HepG2 (cell line): Measurements from ENCODE around the gene DNM3. TPM values are rescaled to one million over a fixed set of nuclear protein-coding genes. Genes with fewer than 3 reads are reported as not detected.

ENCODE experiments used
- ATAC-seq: fragments of 200-7000 bp; cut with Tn5 transposase; 3 replicates; pipeline ENCODE4 v1.9.1; 2020; ENCODE audit warnings: mild to moderate bottlenecking, moderate library complexity
- BruUV-seq: library from RNA; stranded (reverse); fragments of 400-500 nt; replicated peaks from 2 replicates; lab custom pipeline; 2021; lab: Mats Ljungman, UMichigan
- CTCF ChIA-PET: fragments of 300-600 bp; formaldehyde crosslinking; extraction: SDS; loops from one replicate; lab custom pipeline; 2021; ENCODE audit warnings: low total read pairs, inconsistent platforms, low intra/inter-chr PET ratio; lab: Yijun Ruan, JAX
- POLR2A ChIA-PET: fragments of 350-600 bp; sonication (Branson Sonifier 250); formaldehyde crosslinking; loops from one replicate; lab custom pipeline; 2020; ENCODE audit warnings: antibody characterized with exemption, inconsistent platforms; lab: Yijun Ruan, JAX
- DNase-seq: peaks from one replicate; pipeline ENCODE4 v3.0.0-alpha.2; 2015; ENCODE audit warnings: low spot score
- FAIRE-seq: peaks from 3 replicates; lab custom pipeline; 2011; peaks lifted over from hg19 to GRCh38; lab: Jason Lieb, UNC
- H2AFZ ChIP-seq: one replicate; pipeline ENCODE4 v1.6.1; 2011; ENCODE audit warnings: low read length, inconsistent platforms
- H3K27ac ChIP-seq: fragments of 300-600 bp; 3 replicates; pipeline ENCODE4 v1.8.0; 2011; ENCODE audit warnings: mixed run types, mild to moderate bottlenecking, mixed read lengths, low read length, inconsistent platforms; ENCODE audit not compliant: insufficient read depth; ENCODE audit errors: extremely low read length
- H3K27me3 ChIP-seq, 2 experiments: fragments of 200-600 bp in 1 of 2; 2 replicates in 1 of 2; 3 replicates in 1 of 2; pipeline versions ENCODE4 v1.6.0 to v1.8.0; 2011; ENCODE audit warnings: low read length in 2 of 2, mild to moderate bottlenecking in 2 of 2, moderate library complexity in 2 of 2, inconsistent platforms in 1 of 2; ENCODE audit not compliant: insufficient read depth in 2 of 2, control insufficient read depth in 1 of 2
- H3K36me3 ChIP-seq, 2 experiments: fragments of 200-600 bp in 1 of 2; replicated peaks in 1 of 2; 2 replicates in 1 of 2; 3 replicates in 1 of 2; pipeline versions ENCODE4 v1.5.1 to v1.8.0; 2011; ENCODE audit warnings: low read length in 2 of 2, inconsistent platforms in 1 of 2; ENCODE audit not compliant: insufficient read depth in 2 of 2, control insufficient read depth in 1 of 2
- H3K4me1 ChIP-seq: 2 replicates; pipeline ENCODE4 v1.5.1; 2012; ENCODE audit warnings: low read length, inconsistent platforms; ENCODE audit not compliant: insufficient read depth
- H3K4me2 ChIP-seq: 2 replicates; pipeline ENCODE4 v1.6.0; 2011; ENCODE audit warnings: low read depth, low read length, inconsistent platforms
- H3K4me3 ChIP-seq, 3 experiments: fragments of 200-600 bp in 1 of 3; sonication (generic), shearing (Covaris generic) in 1 of 3; replicated peaks in 1 of 3; 2 replicates each; pipeline ENCODE4 v1.5.1; 2011 to 2016; ENCODE audit warnings: low read length in 3 of 3, inconsistent platforms in 2 of 3, low read depth in 2 of 3, mild to moderate bottlenecking in 2 of 3, control low read depth in 1 of 3, mixed read lengths in 1 of 3; ENCODE audit not compliant: insufficient read depth in 1 of 3
- H3K79me2 ChIP-seq: one replicate; pipeline ENCODE4 v1.6.1; 2011; ENCODE audit warnings: low read length, inconsistent platforms; ENCODE audit not compliant: insufficient read depth
- H3K9ac ChIP-seq: 2 replicates; pipeline ENCODE4 v1.6.0; 2011; ENCODE audit warnings: mild to moderate bottlenecking, low read depth, low read length, inconsistent platforms; ENCODE audit not compliant: insufficient read depth
- H3K9me3 ChIP-seq: 2 replicates; pipeline ENCODE4 v1.5.1; 2012; ENCODE audit warnings: mild to moderate bottlenecking, low read length
- H4K20me1 ChIP-seq: 2 replicates; pipeline ENCODE4 v1.6.0; 2011; ENCODE audit warnings: inconsistent platforms, mild to moderate bottlenecking, low read length, moderate library complexity; ENCODE audit not compliant: insufficient read depth
- AKNA ChIP-seq: sonication (generic); formaldehyde crosslinking; IDR thresholded peaks from 2 replicates; pipeline ENCODE4 v1.4.0; 2020; ENCODE audit warnings: missing genetic modification reagents, borderline replicate concordance
- E2F1 ChIP-seq: sonication (generic); formaldehyde crosslinking; IDR thresholded peaks from 2 replicates; pipeline ENCODE4 v1.5.0; 2020; ENCODE audit warnings: missing genetic modification reagents
- HOXA3 ChIP-seq: sonication (generic); formaldehyde crosslinking; IDR thresholded peaks from 2 replicates; pipeline ENCODE4 v1.5.0; 2020; ENCODE audit warnings: missing genetic modification reagents
- SAP130 ChIP-seq: IDR thresholded peaks from 2 replicates; pipeline ENCODE4 v1.6.1; 2016; ENCODE audit warnings: low read depth
- SIX4 ChIP-seq: sonication (generic); formaldehyde crosslinking; IDR thresholded peaks from 2 replicates; pipeline ENCODE4 v1.4.0; 2020; ENCODE audit warnings: missing genetic modification reagents
- SRSF1 ChIP-seq: fragments of 200-400 bp; formaldehyde crosslinking; optimal IDR thresholded peaks from 2 replicates; pipeline ENCODE3; 2017; ENCODE audit warnings: mild to moderate bottlenecking, low read depth, low read length, moderate library complexity
- TMF1 ChIP-seq: sonication (generic); formaldehyde crosslinking; IDR thresholded peaks from 2 replicates; pipeline ENCODE4 v1.8.1; 2022; ENCODE audit warnings: low read depth, missing genetic modification reagents
- ZKSCAN1 ChIP-seq: fragments of 150-350 bp; IDR thresholded peaks from 2 replicates; pipeline ENCODE4 v1.6.1; 2014; ENCODE audit warnings: low read length
- ZNF672 ChIP-seq: sonication (generic); formaldehyde crosslinking; IDR thresholded peaks from 2 replicates; pipeline ENCODE4 v1.8.1; 2022; ENCODE audit warnings: missing genetic modification reagents
- in situ Hi-C: cut with HindIII; loops from 2 replicates; pipeline ENCODE4 v1.10.0; 2017; ENCODE audit warnings: low pct_unique_long_range_greater_than_20kb; ENCODE audit not compliant: extremely low pct_ligation_motif_present
- intact Hi-C: fragments of 100-400 bp; cut with micrococcal nuclease; formaldehyde crosslinking; loops from one replicate; pipeline ENCODE4 v1.10.0; 2022; ENCODE audit not compliant: unreplicated experiment
- polyA plus RNA-seq, 8 experiments: library from polyadenylated mRNA; depleted of rRNA in 3 of 8; stranded (reverse) in 7 of 8; unstranded in 1 of 8; fragments of >200 nt; fragmentation: Illumina TruSeq in 4 of 8; extraction: Trizol in 4 of 8; gene quantifications; 2 replicates each; pipeline versions ENCODE4 v1.2.1 to v1.2.3, GENCODE V29; 2011 to 2016; ENCODE audit warnings: low read depth in 4 of 8, missing spikeins in 1 of 8, mixed read lengths in 1 of 8; ENCODE audit not compliant: insufficient read depth in 1 of 8
- total RNA-seq, 5 experiments: library from RNA; depleted of rRNA; stranded (reverse); fragments of >200 nt; fragmentation: Illumina TruSeq; extraction: Trizol; gene quantifications; 2 replicates each; pipeline ENCODE4 v1.2.3, GENCODE V29; 2016; ENCODE audit warnings: low read depth in 1 of 5

DNM3 gene
- total and polyA plus RNA-seq, 2 of the 13 experiments (the other 11 are each of a cell fraction or from before 2014, with no cell fraction given), result 0.05 TPM; not detected in 1

- no peak for ATAC-seq
- Histone ChIP-seq H3K27ac (no peak overlapping the region), H3K4me2 (no peak overlapping the region), H3K36me3 (no peaks in the 10 kb centered on the region), H3K9ac (no peak overlapping the region), H2AFZ (no peak overlapping the region), H3K79me2 (no peaks in the 10 kb centered on the region), H3K9me3 (no peaks in the 10 kb centered on the region), H3K27me3 (no peaks in the 10 kb centered on the region; a peak in 1 of 5 replicates), H3K4me3 (no peak overlapping the region), H4K20me1 (no peaks in the 10 kb centered on the region), H3K4me1 (peaks cover 10% of the 10 kb centered on the region)
- no TSS peak for BruUV-seq
- no peak for DNase-seq
- ChIA-PET POLR2A (no interaction called here), CTCF (no interaction called here)
- intact Hi-C loops, result no loop called here
- no peak for FAIRE-seq
- TF ChIP-seq SRSF1 (no peak), HOXA3 (no peak), AKNA (CRISPR knock-in tag) (no peak)
- TF ChIP-seq, all 625 proteins: peak for 0
- in situ Hi-C loops, result no loop called here
Observed at GRCh38 chr1:172404121-172404520, 562.8 kb downstream of the DNM3 start.

GRCh38 chr1:172405912-172406311, 564.6 kb downstream of the DNM3 start:
- FAIRE-seq (no peak), DNase-seq (no peak), ATAC-seq (no peak)
- in situ Hi-C loops (no loop called here), intact Hi-C loops (no loop called here)
- no peak overlapping the region for H3K27ac ChIP-seq
- H4K20me1 ChIP-seq, result no peaks in the 10 kb centered on the region
- no peak overlapping the region for H3K4me3 ChIP-seq
- H3K36me3 ChIP-seq, result no peaks in the 10 kb centered on the region
- no TSS peak for BruUV-seq
- ChIA-PET CTCF (no interaction called here), POLR2A (no interaction called here)
- no peaks in the 10 kb centered on the region for H3K79me2 ChIP-seq
- H3K9ac ChIP-seq, result no peak overlapping the region
- no peaks in the 10 kb centered on the region for H3K9me3 ChIP-seq
- H2AFZ ChIP-seq, result no peak overlapping the region
- H3K4me2 ChIP-seq, result no peak overlapping the region
- H3K27me3 ChIP-seq, result no peaks in the 10 kb centered on the region; a peak in 1 of 5 replicates
- no peaks in the 10 kb centered on the region for H3K4me1 ChIP-seq
- TF ChIP-seq TMF1, result no peak
- TF ChIP-seq ZKSCAN1, result no peak
- no peak for TF ChIP-seq E2F1 (CRISPR knock-in tag)
- TF ChIP-seq ZNF672 (CRISPR knock-in tag), result no peak
- no peak for TF ChIP-seq SAP130 (CRISPR knock-in tag)
- no peak for TF ChIP-seq SIX4 (CRISPR knock-in tag)
